Central memory CD4-positive, alpha-beta T cell (primary cell): ENCODE data around the gene ZNF414.

ENCODE experiments used
- DNase-seq: peaks from one replicate; pipeline ENCODE4 v3.0.0; 2022

The ZNF414 gene

GRCh38 chr19:8461891-8462290 lies 52.1 kb downstream of the ZNF414 start:
- no peak for DNase-seq

GRCh38 chr19:8461376-8461775 lies 52.6 kb downstream of the ZNF414 start:
- DNase-seq, result no peak

- DNase-seq, result no peak
Observed at GRCh38 chr19:8460516-8461298, 53.3 kb downstream of the ZNF414 start.
